Suprapubic skin (tissue), 4 donors: Measurements from ENCODE around the gene TMEFF1. TPM values are rescaled to one million over a fixed set of nuclear protein-coding genes. Genes with fewer than 3 reads are reported as not detected.

Experiments
- DNase-seq, 2 donors: peaks; one replicate each; pipeline ENCODE4 v3.0.0-alpha.2; 2019; ENCODE audit warnings: low spot score in 2 of 2
- H3K27ac ChIP-seq: fragments of 200-600 bp; sonication (generic); one replicate; pipeline ENCODE4 v1.5.1; 2019
- H3K27me3 ChIP-seq: fragments of 200-600 bp; sonication (generic); one replicate; pipeline ENCODE4 v1.5.1; 2019
- H3K36me3 ChIP-seq: fragments of 200-600 bp; sonication (generic); one replicate; pipeline ENCODE4 v1.5.1; 2019
- H3K4me1 ChIP-seq: fragments of 200-600 bp; sonication (generic); one replicate; pipeline ENCODE4 v1.5.1; 2019
- H3K4me3 ChIP-seq: fragments of 200-600 bp; sonication (generic); one replicate; pipeline ENCODE4 v1.5.1; 2019; ENCODE audit warnings: mild to moderate bottlenecking
- H3K9me3 ChIP-seq: fragments of 200-600 bp; sonication (generic); one replicate; pipeline ENCODE4 v1.5.1; 2019
- CTCF ChIP-seq, 2 donors: fragments of 200-600 bp in 1 of 2; fragments of 450-650 bp in 1 of 2; sonication (generic) in 1 of 2; IDR thresholded peaks; one replicate each; pipeline ENCODE4 v1.5.1; 2016 to 2019; ENCODE audit warnings: antibody characterized with exemption in 2 of 2, mild to moderate bottlenecking in 1 of 2, moderate library complexity in 1 of 2
- EP300 ChIP-seq: sonication (generic); formaldehyde crosslinking; IDR thresholded peaks from one replicate; pipeline ENCODE4 v1.6.1; 2017; ENCODE audit warnings: antibody characterized with exemption
- POLR2A ChIP-seq, 2 donors: fragments of 450-650 bp; IDR thresholded peaks; one replicate each; pipeline ENCODE4 v1.6.1; 2017; ENCODE audit warnings: antibody characterized with exemption in 2 of 2, mild to moderate bottlenecking in 2 of 2, moderate library complexity in 2 of 2
- POLR2AphosphoS5 ChIP-seq, 3 donors: sonication (generic); formaldehyde crosslinking; IDR thresholded peaks; one replicate each; pipeline ENCODE4 v1.6.1; 2017; ENCODE audit warnings: antibody characterized with exemption in 3 of 3
- whole genome bisulfite sequencing: methylation state at CpG from one replicate; pipeline ENCODE4 v1.1.5; 2018; 5-methylcytosine and 5-hydroxymethylcytosine counted together
- total RNA-seq, 4 donors: library from RNA; depleted of rRNA; stranded (reverse); fragments of >200 nt; gene quantifications; one replicate each; pipeline ENCODE4 v1.1.0, GENCODE V29; 2016

TMEFF1 gene
- total RNA-seq, 4 donors from 2014 or later = 0.32 to 0.49 TPM; not detected in 2

- no peak for TF ChIP-seq POLR2A (IDR thresholded peaks at IDR 0.05)
- TF ChIP-seq EP300 = no peak
- no peak for TF ChIP-seq POLR2AphosphoS5 (IDR thresholded peaks at IDR 0.05)
- no peak for TF ChIP-seq CTCF (IDR thresholded peaks at IDR 0.05)
- H3K4me1 ChIP-seq = no peaks in the 10 kb centered on the region
These were observed 84.1 kb downstream of the TMEFF1 start for GRCh38 chr9:100557053-100557452.

GRCh38 chr9:100561256-100561655, 88.3 kb downstream of the TMEFF1 start:
- no peaks in the 10 kb centered on the region for H3K27me3 ChIP-seq
- 77% methylated on average over 3 of the region's 3 CpGs for WGBS
- no peaks in the 10 kb centered on the region for H3K9me3 ChIP-seq
- H3K27ac ChIP-seq = no peak overlapping the region
- DNase-seq = no peak
- no peak for TF ChIP-seq POLR2A (IDR thresholded peaks at IDR 0.05)
- no peak for TF ChIP-seq CTCF (IDR thresholded peaks at IDR 0.05)
- H3K4me3 ChIP-seq = no peak overlapping the region
- H3K4me1 ChIP-seq = no peaks in the 10 kb centered on the region
- no peaks in the 10 kb centered on the region for H3K36me3 ChIP-seq

More at GRCh38 chr9:100557053-100557452, 84.1 kb downstream of the TMEFF1 start:
- no peak for DNase-seq
- 92% methylated on average over 3 of the region's 3 CpGs for WGBS
- no peaks in the 10 kb centered on the region for H3K9me3 ChIP-seq
- H3K4me3 ChIP-seq = no peak overlapping the region
- no peaks in the 10 kb centered on the region for H3K27me3 ChIP-seq
- H3K36me3 ChIP-seq = no peaks in the 10 kb centered on the region
- no peak overlapping the region for H3K27ac ChIP-seq

- no peaks in the 10 kb centered on the region for H3K9me3 ChIP-seq
- no peak for DNase-seq
- TF ChIP-seq POLR2AphosphoS5 (IDR thresholded peaks at IDR 0.05) = no peak
- no peak for TF ChIP-seq CTCF (IDR thresholded peaks at IDR 0.05)
- TF ChIP-seq EP300 = no peak
- no peak for TF ChIP-seq POLR2A (IDR thresholded peaks at IDR 0.05)
- no peak overlapping the region for H3K27ac ChIP-seq
- H3K36me3 ChIP-seq = no peaks in the 10 kb centered on the region
- no peak overlapping the region for H3K4me3 ChIP-seq
- no peaks in the 10 kb centered on the region for H3K27me3 ChIP-seq
- no peaks in the 10 kb centered on the region for H3K4me1 ChIP-seq
- WGBS = 74% methylated on average over 3 of the region's 3 CpGs
These were observed 94.9 kb downstream of the TMEFF1 start for GRCh38 chr9:100567856-100568255.

GRCh38 chr9:100573655-100574260, 100.8 kb downstream of the TMEFF1 start:
- TF ChIP-seq POLR2A (IDR thresholded peaks at IDR 0.05) (no peak), CTCF (IDR thresholded peaks at IDR 0.05) (no peak), POLR2AphosphoS5 (IDR thresholded peaks at IDR 0.05) (no peak), EP300 (no peak)
- no peaks in the 10 kb centered on the region for H3K9me3 ChIP-seq
- no peaks in the 10 kb centered on the region for H3K4me1 ChIP-seq
- no peak overlapping the region for H3K4me3 ChIP-seq
- no peaks in the 10 kb centered on the region for H3K36me3 ChIP-seq
- no peaks in the 10 kb centered on the region for H3K27me3 ChIP-seq
- DNase-seq = no peak
- H3K27ac ChIP-seq = no peak overlapping the region
- WGBS = 80% methylated on average over 3 of the region's 3 CpGs

- Histone ChIP-seq H3K27ac (no peak overlapping the region), H3K4me1 (no peaks in the 10 kb centered on the region), H3K27me3 (no peaks in the 10 kb centered on the region), H3K36me3 (no peaks in the 10 kb centered on the region), H3K9me3 (no peaks in the 10 kb centered on the region), H3K4me3 (no peak overlapping the region)
- WGBS = 88% methylated on average over 4 of the region's 4 CpGs
- DNase-seq = no peak
- TF ChIP-seq POLR2AphosphoS5 (IDR thresholded peaks at IDR 0.05) (no peak), EP300 (no peak), CTCF (IDR thresholded peaks at IDR 0.05) (no peak), POLR2A (IDR thresholded peaks at IDR 0.05) (no peak)
These were observed 102.1 kb downstream of the TMEFF1 start for GRCh38 chr9:100575006-100575405.
